ENCODE results near the gene NPHP4. TPM values are rescaled to one million over a fixed set of nuclear protein-coding genes. Genes with fewer than 3 reads are reported as not detected.

Gene NPHP4
- total RNA-seq, 1 experiment from 2014 or later = 20.0 TPM

GRCh38 chr1:5885471-5886139 is 106.6 kb downstream of the NPHP4 start:
- ATAC-seq (no peak), DNase-seq (ENCODE audit: low read depth, low spot score) (no peak)
- intact Hi-C loops (cut with micrococcal nuclease) = no loop called here
- no peak overlapping the region for H2AFZ ChIP-seq (ENCODE audit: low read depth, low read length, poor library complexity, severe bottlenecking)
- ChIA-PET CTCF (no interaction called here), POLR2A (no interaction called here), RAD21 (ENCODE audit: low non-redundant PET in 1 of 2, low total read pairs in 2 of 2, uncharacterized antibody in 2 of 2, unreplicated experiment in 2 of 2) (no interaction called here)
- no peaks in the 10 kb centered on the region for H3K27me3 ChIP-seq (ENCODE audit: insufficient read depth, low read length)
- H3K9me2 ChIP-seq (ENCODE audit: insufficient read depth) = no peaks in the 10 kb centered on the region
- H3K9me3 ChIP-seq (ENCODE audit: control insufficient read depth in 1 of 2, insufficient read depth in 1 of 2, low read depth in 1 of 2, low read length in 2 of 2) = no peaks in the 10 kb centered on the region
- H3K79me2 ChIP-seq (ENCODE audit: insufficient read depth, low read length) = no peaks in the 10 kb centered on the region
- H3K4me3 ChIP-seq (replicated peaks in 1 of 2; ENCODE audit: low read depth in 1 of 2, low read length in 2 of 2) = no peak overlapping the region
- TF ChIP-seq ELF1 (IDR thresholded peaks at IDR 0.05; ENCODE audit: borderline replicate concordance, low read depth) (no peak), ATF3 (IDR thresholded peaks at IDR 0.05) (no peak), RAD21 (IDR thresholded peaks at IDR 0.05; ENCODE audit: low read depth) (no peak), CTCF (IDR thresholded peaks at IDR 0.05 in 2 of 3, conservative IDR thresholded peaks at IDR 0.05 in 1 of 3; ENCODE audit: borderline replicate concordance in 1 of 3, insufficient read depth in 1 of 3, low read depth in 2 of 3, low read length in 2 of 3) (no peak), ZBTB33 (IDR thresholded peaks at IDR 0.05; ENCODE audit: extremely low read depth, insufficient replicate concordance, low read length) (no peak), SIN3A (IDR thresholded peaks at IDR 0.05; ENCODE audit: low read depth) (no peak), CEBPB (IDR thresholded peaks at IDR 0.05; ENCODE audit: low read depth) (no peak), JUND (IDR thresholded peaks at IDR 0.05) (no peak), SP1 (IDR thresholded peaks at IDR 0.05; ENCODE audit: low read depth) (no peak)
- BruUV-seq (replicated peaks) = no TSS peak
- H3K4me1 ChIP-seq (ENCODE audit: control insufficient read depth in 1 of 2, insufficient read depth in 2 of 2, low read length in 2 of 2) = no peaks in the 10 kb centered on the region
- no peaks in the 10 kb centered on the region for H3K36me3 ChIP-seq (ENCODE audit: control insufficient read depth in 1 of 2, insufficient read depth in 2 of 2, low read length in 2 of 2)
- no peaks in the 10 kb centered on the region for H4K20me1 ChIP-seq (ENCODE audit: insufficient read depth)
- H3K4me2 ChIP-seq (ENCODE audit: low read length) = no peak overlapping the region
- no peak overlapping the region for H3K27ac ChIP-seq (ENCODE audit: low read depth, low read length)
- H3K9ac ChIP-seq (ENCODE audit: low read length) = no peak overlapping the region
